AG04450 (cell line): ENCODE measurements around the gene MYO10. TPM values are rescaled to one million over a fixed set of nuclear protein-coding genes. Genes with fewer than 3 reads are reported as not detected.

Experiments
- CTCF ChIA-PET: fragments of 300-600, 350-600 bp; formaldehyde crosslinking; extraction: SDS; loops from one replicate; lab custom pipeline; 2022; ENCODE audit warnings: antibody characterized with exemption, inconsistent platforms; lab: Charles Lee
- POLR2A ChIA-PET: fragments of 350-600 bp; formaldehyde crosslinking; extraction: SDS; loops from one replicate; lab custom pipeline; 2021; ENCODE audit warnings: antibody characterized with exemption, inconsistent platforms; lab: Yijun Ruan, JAX
- DNase-seq: peaks from one replicate; pipeline ENCODE4 v3.0.0-alpha.2; 2011; ENCODE audit warnings: low read depth, low spot score
- H3K27ac ChIP-seq: one replicate; pipeline ENCODE4 v1.5.1; 2012; ENCODE audit warnings: low read depth, low read length, control low read depth
- H3K27me3 ChIP-seq: one replicate; pipeline ENCODE4 v1.6.0; 2012; ENCODE audit warnings: low read length; ENCODE audit not compliant: control insufficient read depth, insufficient read depth
- H3K4me3 ChIP-seq: 2 replicates; pipeline ENCODE4 v1.5.1; 2011; ENCODE audit warnings: mild to moderate bottlenecking, low read depth, low read length, control low read depth
- H3K9me3 ChIP-seq: 2 replicates; pipeline ENCODE4 v1.5.1; 2012; ENCODE audit warnings: low read length; ENCODE audit not compliant: control insufficient read depth, insufficient read depth
- CTCF ChIP-seq: IDR thresholded peaks from 2 replicates; pipeline ENCODE4 v1.5.1; 2011; ENCODE audit warnings: low read depth, low read length, control low read depth, inconsistent platforms
- polyA plus RNA-seq: library from polyadenylated mRNA; depleted of rRNA; stranded (reverse); fragments of >200 nt; gene quantifications from 2 replicates; pipeline ENCODE4 v1.2.3, GENCODE V29; 2011

MYO10 gene
- polyA plus RNA-seq, 1 experiment: 37.0 TPM

- Histone ChIP-seq H3K27ac (no peak overlapping the region), H3K27me3 (no peaks in the 10 kb centered on the region), H3K4me3 (no peak overlapping the region), H3K9me3 (no peaks in the 10 kb centered on the region)
- POLR2A ChIA-PET: no interaction called here
- no peak for TF ChIP-seq CTCF
- CTCF ChIA-PET: interaction anchor here (0.9 to 1.2 kb wide), 4 partner anchors 9 to 263 kb away, joined by 3 to 5 read pairs (median 4); partner anchors contain the start of gene MYO10
- no peak for DNase-seq
Measured at GRCh38 chr5:16927613-16928012, 8.5 kb downstream of the MYO10 start.

GRCh38 chr5:16926417-16926816 lies 9.7 kb downstream of the MYO10 start:
- H3K27ac ChIP-seq: no peak overlapping the region
- no peaks in the 10 kb centered on the region for H3K9me3 ChIP-seq
- H3K4me3 ChIP-seq: no peak overlapping the region
- no peak for DNase-seq
- CTCF ChIA-PET: interaction anchor here (0.7 to 1.0 kb wide), 3 partner anchors 135 to 230 kb away, joined by 3 to 5 read pairs (median 4); no protein-coding TSS in a partner anchor
- no peaks in the 10 kb centered on the region for H3K27me3 ChIP-seq
- no peak for TF ChIP-seq CTCF
- POLR2A ChIA-PET: no interaction called here

- no peak for DNase-seq
- ChIA-PET CTCF (interaction anchor here (1.0 kb wide), 2 partner anchors 20 to 266 kb away, joined by 3 read pairs; no protein-coding TSS in a partner anchor), POLR2A (no interaction called here)
- TF ChIP-seq CTCF: no peak
- Histone ChIP-seq H3K27ac (no peak overlapping the region), H3K4me3 (no peak overlapping the region), H3K27me3 (no peaks in the 10 kb centered on the region), H3K9me3 (no peaks in the 10 kb centered on the region)
Measured at GRCh38 chr5:16924206-16924605, 11.9 kb downstream of the MYO10 start.

- no peak for DNase-seq
- no peak for TF ChIP-seq CTCF
- POLR2A ChIA-PET: no interaction called here
- H3K27ac ChIP-seq: peak overlapping the region; percentile 21
- H3K4me3 ChIP-seq: no peak overlapping the region
- H3K9me3 ChIP-seq: no peaks in the 10 kb centered on the region
- H3K27me3 ChIP-seq: no peaks in the 10 kb centered on the region
- CTCF ChIA-PET: interaction anchor here (0.6 to 1.4 kb wide), 4 partner anchors 10 to 458 kb away, joined by 3 to 15 read pairs (median 4); no protein-coding TSS in a partner anchor
Measured at GRCh38 chr5:16922430-16922829, 13.7 kb downstream of the MYO10 start.

GRCh38 chr5:16921211-16921610 lies 14.9 kb downstream of the MYO10 start:
- no peak for DNase-seq
- Histone ChIP-seq H3K27me3 (no peaks in the 10 kb centered on the region), H3K9me3 (no peaks in the 10 kb centered on the region), H3K4me3 (no peak overlapping the region), H3K27ac (no peak overlapping the region)
- POLR2A ChIA-PET: no interaction called here
- TF ChIP-seq CTCF: no peak
- CTCF ChIA-PET: interaction anchor here (1.1 kb wide), 1 partner anchor 12 kb away, joined by 3 read pairs; no protein-coding TSS in a partner anchor
